HepG2 (cell line): Measurements from ENCODE around the gene HOXA9. TPM values are rescaled to one million over a fixed set of nuclear protein-coding genes. Genes with fewer than 3 reads are reported as not detected.
A peak's percentile ranks its signal among the peaks of the same experiment; 100 is the strongest.

Experiments
- GATA4 ChIP-seq: sonication (generic); IDR thresholded peaks from 2 replicates; pipeline ENCODE4 v1.6.1; 2016; ENCODE audit warnings: antibody characterized with exemption, low read depth, borderline replicate concordance
- HHEX ChIP-seq: IDR thresholded peaks from 2 replicates; pipeline ENCODE4 v1.6.1; 2016; ENCODE audit warnings: control low read depth
- KDM1A ChIP-seq: IDR thresholded peaks from 2 replicates; pipeline ENCODE4 v1.6.1; 2016; ENCODE audit warnings: missing compliant biosample characterization
- MNT ChIP-seq: fragments of 450-650 bp; IDR thresholded peaks from 2 replicates; pipeline ENCODE4 v1.6.1; 2016
- MTF2 ChIP-seq: sonication (generic); formaldehyde crosslinking; IDR thresholded peaks from 2 replicates; pipeline ENCODE4 v1.5.0; 2020; ENCODE audit warnings: missing genetic modification reagents, borderline replicate concordance
- NFATC3 ChIP-seq: sonication (generic); formaldehyde crosslinking; IDR thresholded peaks from 2 replicates; pipeline ENCODE4 v1.5.1; 2020; ENCODE audit warnings: mild to moderate bottlenecking, missing genetic modification reagents
- NONO ChIP-seq, 2 experiments: fragments of 450-650 bp in 1 of 2; sonication (generic) in 1 of 2; formaldehyde crosslinking in 1 of 2; IDR thresholded peaks in 1 of 2; conservative IDR thresholded peaks in 1 of 2; 2 replicates each; pipeline versions ENCODE4 v1.6.1 to v1.8.0; 2017 to 2022; ENCODE audit warnings: mild to moderate bottlenecking in 1 of 2, missing genetic modification reagents in 1 of 2, moderate library complexity in 1 of 2
- PBX2 ChIP-seq: IDR thresholded peaks from 2 replicates; pipeline ENCODE4 v1.6.1; 2016; ENCODE audit warnings: control low read depth
- PBX3 ChIP-seq: sonication (generic); formaldehyde crosslinking; IDR thresholded peaks from 2 replicates; pipeline ENCODE4 v1.8.1; 2023; ENCODE audit warnings: missing genetic modification reagents, inconsistent platforms, borderline replicate concordance
- POGZ ChIP-seq: sonication (generic); formaldehyde crosslinking; IDR thresholded peaks from 2 replicates; pipeline ENCODE4 v1.4.0; 2020; ENCODE audit warnings: mild to moderate bottlenecking, missing genetic modification reagents
- RXRA ChIP-seq: sonication (generic); formaldehyde crosslinking; IDR thresholded peaks from 2 replicates; pipeline ENCODE4 v1.5.1; 2020; ENCODE audit warnings: missing genetic modification reagents
- ZBTB20 ChIP-seq: sonication (generic); formaldehyde crosslinking; IDR thresholded peaks from 2 replicates; pipeline ENCODE4 v1.8.1; 2023; ENCODE audit warnings: missing genetic modification reagents, low read depth, mild to moderate bottlenecking, borderline replicate concordance
- ZNF124 ChIP-seq: sonication (generic); formaldehyde crosslinking; IDR thresholded peaks from 2 replicates; pipeline ENCODE4 v1.4.0; 2020; ENCODE audit warnings: missing genetic modification reagents
- ZNF160 ChIP-seq: sonication (generic); formaldehyde crosslinking; IDR thresholded peaks from 2 replicates; pipeline ENCODE4 v1.8.0; 2022; ENCODE audit warnings: mild to moderate bottlenecking, inconsistent platforms, missing genetic modification reagents
- ZNF552 ChIP-seq: sonication (generic); formaldehyde crosslinking; IDR thresholded peaks from 2 replicates; pipeline ENCODE4 v1.9.0; 2022; ENCODE audit warnings: missing genetic modification reagents, mild to moderate bottlenecking, borderline replicate concordance
- ZNF562 ChIP-seq: sonication (generic); formaldehyde crosslinking; IDR thresholded peaks from 2 replicates; pipeline ENCODE4 v1.8.0; 2022; ENCODE audit warnings: missing genetic modification reagents, borderline replicate concordance
- ZNF672 ChIP-seq: sonication (generic); formaldehyde crosslinking; IDR thresholded peaks from 2 replicates; pipeline ENCODE4 v1.8.1; 2022; ENCODE audit warnings: missing genetic modification reagents
- ZNF678 ChIP-seq: sonication (generic); formaldehyde crosslinking; IDR thresholded peaks from 2 replicates; pipeline ENCODE4 v1.4.0; 2020; ENCODE audit warnings: mild to moderate bottlenecking, missing genetic modification reagents
- ZNF703 ChIP-seq: sonication (generic); formaldehyde crosslinking; IDR thresholded peaks from 2 replicates; pipeline ENCODE4 v1.5.1; 2020; ENCODE audit warnings: missing genetic modification reagents, mild to moderate bottlenecking, moderate library complexity, borderline replicate concordance
- ZNF746 ChIP-seq: sonication (generic); formaldehyde crosslinking; IDR thresholded peaks from 2 replicates; pipeline ENCODE4 v1.8.0; 2022; ENCODE audit warnings: mild to moderate bottlenecking, missing genetic modification reagents
- ZNF75D ChIP-seq: sonication (generic); formaldehyde crosslinking; IDR thresholded peaks from 2 replicates; pipeline ENCODE4 v1.8.1; 2023; ENCODE audit warnings: missing genetic modification reagents, mild to moderate bottlenecking, borderline replicate concordance
- ZNF891 ChIP-seq: sonication (generic); formaldehyde crosslinking; IDR thresholded peaks from 2 replicates; pipeline ENCODE4 v1.5.0; 2020; ENCODE audit warnings: mild to moderate bottlenecking, missing genetic modification reagents
- polyA plus RNA-seq, 8 experiments: library from polyadenylated mRNA; depleted of rRNA in 3 of 8; stranded (reverse) in 7 of 8; unstranded in 1 of 8; fragments of >200 nt; fragmentation: Illumina TruSeq in 4 of 8; extraction: Trizol in 4 of 8; gene quantifications; 2 replicates each; pipeline versions ENCODE4 v1.2.1 to v1.2.3, GENCODE V29; 2011 to 2016; ENCODE audit warnings: low read depth in 4 of 8, missing spikeins in 1 of 8, mixed read lengths in 1 of 8; ENCODE audit not compliant: insufficient read depth in 1 of 8
- total RNA-seq, 5 experiments: library from RNA; depleted of rRNA; stranded (reverse); fragments of >200 nt; fragmentation: Illumina TruSeq; extraction: Trizol; gene quantifications; 2 replicates each; pipeline ENCODE4 v1.2.3, GENCODE V29; 2016; ENCODE audit warnings: low read depth in 1 of 5
- TF ChIP-seq, protein P1 (sequence below): sonication (generic); formaldehyde crosslinking; conservative IDR thresholded peaks from 2 replicates; pipeline ENCODE4 v1.4.0; 2020; ENCODE audit warnings: missing genetic modification reagents

Gene HOXA9
- total and polyA plus RNA-seq, 2 of the 13 experiments (the other 11 are each of a cell fraction or from before 2014, with no cell fraction given), result not detected

- TF ChIP-seq PBX3 (CRISPR knock-in tag), result no peak
- no peak for TF ChIP-seq HHEX (CRISPR knock-in tag)
- TF ChIP-seq PBX2 (CRISPR knock-in tag), result no peak
- no peak for TF ChIP-seq ZNF124 (CRISPR knock-in tag)
- TF ChIP-seq ZNF160 (CRISPR knock-in tag), result no peak; the same call in 1 of the 2 replicates
- peak; percentile 91 for TF ChIP-seq POGZ (CRISPR knock-in tag)
- TF ChIP-seq MNT, result peak; percentile 66
- TF ChIP-seq GATA4, result no peak
- 0 out of 2 replicates have a peak, but pooled peaks have one; percentile 19 for TF ChIP-seq ZNF672 (CRISPR knock-in tag)
- peak; percentile 68; the same call in 1 of the 2 replicates for TF ChIP-seq ZNF746 (CRISPR knock-in tag)
- no peak for TF ChIP-seq ZBTB20 (CRISPR knock-in tag)
- peak; percentile 52; the same call in 1 of the 2 replicates for TF ChIP-seq KDM1A (CRISPR knock-in tag)
- TF ChIP-seq ZNF75D, result no peak
- no peak for TF ChIP-seq MTF2 (CRISPR knock-in tag)
- TF ChIP-seq ZNF678 (CRISPR knock-in tag), result no peak
- TF ChIP-seq ZNF552 (CRISPR knock-in tag), result no peak
- TF ChIP-seq NFATC3 (CRISPR knock-in tag), result 0 out of 2 replicates have a peak, but pooled peaks have one; percentile 65
- TF ChIP-seq ZNF891 (CRISPR knock-in tag), result no peak
- peak; percentile 75 for TF ChIP-seq RXRA
- TF ChIP-seq NONO (IDR thresholded peaks at IDR 0.05), result no peak
- peak; percentile 62; the same call in 1 of the 2 replicates for TF ChIP-seq NONO (CRISPR knock-in tag; conservative IDR thresholded peaks at IDR 0.05)
- TF ChIP-seq ZNF703 (CRISPR knock-in tag), result peak; percentile 58; the same call in 1 of the 2 replicates
- TF ChIP-seq, protein P1, sequence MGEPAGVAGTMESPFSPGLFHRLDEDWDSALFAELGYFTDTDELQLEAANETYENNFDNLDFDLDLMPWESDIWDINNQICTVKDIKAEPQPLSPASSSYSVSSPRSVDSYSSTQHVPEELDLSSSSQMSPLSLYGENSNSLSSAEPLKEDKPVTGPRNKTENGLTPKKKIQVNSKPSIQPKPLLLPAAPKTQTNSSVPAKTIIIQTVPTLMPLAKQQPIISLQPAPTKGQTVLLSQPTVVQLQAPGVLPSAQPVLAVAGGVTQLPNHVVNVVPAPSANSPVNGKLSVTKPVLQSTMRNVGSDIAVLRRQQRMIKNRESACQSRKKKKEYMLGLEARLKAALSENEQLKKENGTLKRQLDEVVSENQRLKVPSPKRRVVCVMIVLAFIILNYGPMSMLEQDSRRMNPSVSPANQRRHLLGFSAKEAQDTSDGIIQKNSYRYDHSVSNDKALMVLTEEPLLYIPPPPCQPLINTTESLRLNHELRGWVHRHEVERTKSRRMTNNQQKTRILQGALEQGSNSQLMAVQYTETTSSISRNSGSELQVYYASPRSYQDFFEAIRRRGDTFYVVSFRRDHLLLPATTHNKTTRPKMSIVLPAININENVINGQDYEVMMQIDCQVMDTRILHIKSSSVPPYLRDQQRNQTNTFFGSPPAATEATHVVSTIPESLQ (CRISPR knock-in tag), result no peak
- TF ChIP-seq ZNF562, result no peak
These were observed 34.6 kb downstream of the HOXA9 start, which contains the start of gene HOXA4 (continued) for GRCh38 chr7:27130540-27131389.
